K562 (cell line): ENCODE results near the gene SSH3. TPM values are rescaled to one million over a fixed set of nuclear protein-coding genes. Genes with fewer than 3 reads are reported as not detected.

Source experiments
- BRCA1 ChIP-seq, 2 experiments: fragments of 450-650 bp in 1 of 2; sonication (generic) in 1 of 2; formaldehyde crosslinking in 1 of 2; IDR thresholded peaks; 2 replicates each; pipeline versions ENCODE4 v1.5.0 to v1.6.1; 2017 to 2020; ENCODE audit warnings: mild to moderate bottlenecking in 1 of 2, missing genetic modification reagents in 1 of 2
- CEBPB ChIP-seq: fragments of 450-650 bp; IDR thresholded peaks from 2 replicates; pipeline ENCODE4 v1.6.1; 2016; ENCODE audit warnings: missing genetic modification characterization, missing compliant biosample characterization
- CEBPG ChIP-seq, 3 experiments: fragments of 200-800 bp in 1 of 3; sonication (Bioruptor generic) in 1 of 3; sonication (generic) in 1 of 3; formaldehyde crosslinking in 1 of 3; IDR thresholded peaks in 2 of 3; conservative IDR thresholded peaks in 1 of 3; 2 replicates each; pipeline versions ENCODE4 v1.6.1 to v1.8.0; 2016 to 2022; ENCODE audit warnings: missing compliant biosample characterization in 2 of 3, missing genetic modification characterization in 2 of 3, mild to moderate bottlenecking in 1 of 3, missing genetic modification reagents in 1 of 3
- FIP1L1 ChIP-seq: fragments of 200-400 bp; formaldehyde crosslinking; IDR thresholded peaks from 2 replicates; pipeline ENCODE4 v1.6.1; 2018; ENCODE audit warnings: mild to moderate bottlenecking, low read depth, low read length; ENCODE audit not compliant: poor library complexity, severe bottlenecking
- FOXJ3 ChIP-seq: sonication (generic); formaldehyde crosslinking; IDR thresholded peaks from 2 replicates; pipeline ENCODE4 v1.4.0; 2020; ENCODE audit warnings: mild to moderate bottlenecking, missing genetic modification reagents
- HDAC2 ChIP-seq: fragments of 450-650 bp; IDR thresholded peaks from 2 replicates; pipeline ENCODE4 v1.6.1; 2016; ENCODE audit warnings: mild to moderate bottlenecking
- HMGXB4 ChIP-seq: sonication (generic); formaldehyde crosslinking; IDR thresholded peaks from 2 replicates; pipeline ENCODE4 v1.8.1; 2023; ENCODE audit warnings: mild to moderate bottlenecking, missing genetic modification reagents
- HOMEZ ChIP-seq: fragments of 250-450 bp; sonication (Bioruptor Pico); IDR thresholded peaks from 2 replicates; pipeline ENCODE4 v1.4.0; 2020; ENCODE audit warnings: mild to moderate bottlenecking, moderate library complexity
- IRF9 ChIP-seq: fragments of 450-650 bp; IDR thresholded peaks from 2 replicates; pipeline ENCODE4 v1.6.1; 2016; ENCODE audit warnings: missing biosample characterization, missing genetic modification characterization
- MEF2A ChIP-seq: IDR thresholded peaks from 2 replicates; pipeline ENCODE4 v1.6.1; 2011; ENCODE audit warnings: low read depth, mild to moderate bottlenecking, low read length, moderate library complexity; ENCODE audit not compliant: control insufficient read depth
- NFYB ChIP-seq: IDR thresholded peaks from 2 replicates; pipeline ENCODE4 v1.6.1; 2011; ENCODE audit warnings: mild to moderate bottlenecking, moderate library complexity; ENCODE audit not compliant: insufficient read length; ENCODE audit errors: extremely low read depth
- SP1 ChIP-seq: sonication (generic); formaldehyde crosslinking; IDR thresholded peaks from 2 replicates; pipeline ENCODE4 v1.8.1; 2022; ENCODE audit warnings: mild to moderate bottlenecking, missing genetic modification reagents
- SRSF9 ChIP-seq: fragments of 200-400 bp; formaldehyde crosslinking; IDR thresholded peaks from 2 replicates; pipeline ENCODE4 v1.6.1; 2017; ENCODE audit warnings: low read depth, low read length, borderline replicate concordance
- TCF7L2 ChIP-seq: fragments of 150-350 bp; IDR thresholded peaks from 2 replicates; pipeline ENCODE4 v1.6.1; 2016; ENCODE audit warnings: low read depth, mild to moderate bottlenecking, low read length, moderate library complexity
- ZNF134 ChIP-seq: fragments of 250-450 bp; sonication (Bioruptor Pico); conservative IDR thresholded peaks from 2 replicates; pipeline ENCODE4 v1.4.0; 2020
- ZNF384 ChIP-seq: IDR thresholded peaks from 2 replicates; pipeline ENCODE4 v1.6.1; 2012; ENCODE audit warnings: low read depth, low read length, improper control_type of control experiment
- ZNF592 ChIP-seq: fragments of 450-650 bp; IDR thresholded peaks from 2 replicates; pipeline ENCODE4 v1.6.1; 2017; ENCODE audit warnings: antibody characterized with exemption, mild to moderate bottlenecking
- ZNF668 ChIP-seq: fragments of 250-450 bp; sonication (Bioruptor Pico); IDR thresholded peaks from 2 replicates; pipeline ENCODE4 v1.8.0; 2022; ENCODE audit warnings: mild to moderate bottlenecking, inconsistent platforms
- polyA plus RNA-seq, 8 experiments: library from polyadenylated mRNA; depleted of rRNA in 4 of 8; stranded (reverse) in 5 of 8; unstranded in 3 of 8; fragments of >200 nt; fragmentation: Nextera tagmentation in 2 of 8; fragmentation: Illumina TruSeq in 1 of 8; extraction: Ambion mirVana in 2 of 8; extraction: Trizol in 1 of 8; gene quantifications; 2 replicates each; pipeline versions ENCODE4 v1.2.1 to v1.2.3, GENCODE V29; 2011 to 2014; ENCODE audit warnings: inconsistent platforms in 1 of 8, missing spikeins in 1 of 8
- total RNA-seq, 7 experiments: library from RNA; depleted of rRNA in 6 of 7; stranded (reverse); fragments of >200 nt in 6 of 7; fragmentation: Illumina TruSeq in 2 of 7; extraction: Trizol in 2 of 7; gene quantifications; 2 replicates each; pipeline versions ENCODE4 v1.2.1 to v1.2.3, GENCODE V29; 2011 to 2021; ENCODE audit warnings: low replicate concordance in 1 of 7

The SSH3 gene
- total and polyA plus RNA-seq, 9 of the 15 experiments (the other 6 are each of a cell fraction or from before 2014, with no cell fraction given), result 0.07 to 1.0 (median 0.24) TPM; not detected in 3

GRCh38 chr11:67352546-67353316 lies 49.4 kb downstream of the SSH3 start (continued):
- 0 out of 2 replicates have a peak, but pooled peaks have one; percentile 32 for TF ChIP-seq ZNF592
- TF ChIP-seq TCF7L2, result no peak
- no peak for TF ChIP-seq SP1 (CRISPR knock-in tag)
- no peak for TF ChIP-seq ZNF668
- TF ChIP-seq ZNF384, result no peak
- no peak for TF ChIP-seq HMGXB4 (CRISPR knock-in tag)
- TF ChIP-seq CEBPG (CRISPR knock-in tag; IDR thresholded peaks at IDR 0.05), result no peak
- no peak for TF ChIP-seq CEBPG (tag; conservative IDR thresholded peaks at IDR 0.05 in 1 of 2, IDR thresholded peaks at IDR 0.05 in 1 of 2)
- TF ChIP-seq HDAC2, result no peak
- TF ChIP-seq BRCA1 (IDR thresholded peaks at IDR 0.05), result no peak
- no peak for TF ChIP-seq BRCA1 (CRISPR knock-in tag; IDR thresholded peaks at IDR 0.05)
- TF ChIP-seq NFYB, result no peak
- no peak for TF ChIP-seq ZNF134
- TF ChIP-seq SRSF9, result no peak
- TF ChIP-seq FIP1L1, result no peak
- no peak for TF ChIP-seq IRF9
- TF ChIP-seq MEF2A, result no peak
- TF ChIP-seq HOMEZ (CRISPR knock-in tag), result no peak
- TF ChIP-seq FOXJ3 (CRISPR knock-in tag), result no peak
- no peak for TF ChIP-seq CEBPB (tag)
